ENCODE data around the gene OS9. TPM values are rescaled to one million over a fixed set of nuclear protein-coding genes. Genes with fewer than 3 reads are reported as not detected.

Gene OS9
- polyA plus RNA-seq, 2 of the 4 experiments (the other 2 are of a cell fraction): 128 to 183 TPM

DNA sequence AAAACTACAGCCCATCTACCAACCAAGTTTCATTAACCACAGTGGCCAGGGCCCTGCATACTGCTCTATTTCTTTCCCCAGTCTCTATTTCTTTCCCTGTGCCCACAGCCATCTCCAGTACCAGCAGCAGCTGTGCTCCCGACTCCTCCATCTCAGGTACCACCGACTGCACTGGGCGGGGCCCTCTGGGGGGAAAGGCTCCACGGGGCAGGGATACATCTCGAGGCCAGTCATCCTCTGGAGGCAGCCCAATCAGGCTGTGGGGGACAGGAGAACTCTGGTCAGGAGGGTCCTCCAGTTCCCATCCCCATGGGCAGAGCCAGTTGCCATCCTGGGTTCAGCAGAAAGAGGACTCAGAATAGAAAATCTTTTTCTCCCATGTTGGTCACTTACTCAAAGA is 55.1 kb downstream of the OS9 start (continued):
- TF ChIP-seq, protein P1, sequence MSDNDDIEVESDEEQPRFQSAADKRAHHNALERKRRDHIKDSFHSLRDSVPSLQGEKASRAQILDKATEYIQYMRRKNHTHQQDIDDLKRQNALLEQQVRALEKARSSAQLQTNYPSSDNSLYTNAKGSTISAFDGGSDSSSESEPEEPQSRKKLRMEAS (IDR thresholded peaks at IDR 0.05): no peak
- no peak for TF ChIP-seq HDAC2 (IDR thresholded peaks at IDR 0.05)

DNA sequence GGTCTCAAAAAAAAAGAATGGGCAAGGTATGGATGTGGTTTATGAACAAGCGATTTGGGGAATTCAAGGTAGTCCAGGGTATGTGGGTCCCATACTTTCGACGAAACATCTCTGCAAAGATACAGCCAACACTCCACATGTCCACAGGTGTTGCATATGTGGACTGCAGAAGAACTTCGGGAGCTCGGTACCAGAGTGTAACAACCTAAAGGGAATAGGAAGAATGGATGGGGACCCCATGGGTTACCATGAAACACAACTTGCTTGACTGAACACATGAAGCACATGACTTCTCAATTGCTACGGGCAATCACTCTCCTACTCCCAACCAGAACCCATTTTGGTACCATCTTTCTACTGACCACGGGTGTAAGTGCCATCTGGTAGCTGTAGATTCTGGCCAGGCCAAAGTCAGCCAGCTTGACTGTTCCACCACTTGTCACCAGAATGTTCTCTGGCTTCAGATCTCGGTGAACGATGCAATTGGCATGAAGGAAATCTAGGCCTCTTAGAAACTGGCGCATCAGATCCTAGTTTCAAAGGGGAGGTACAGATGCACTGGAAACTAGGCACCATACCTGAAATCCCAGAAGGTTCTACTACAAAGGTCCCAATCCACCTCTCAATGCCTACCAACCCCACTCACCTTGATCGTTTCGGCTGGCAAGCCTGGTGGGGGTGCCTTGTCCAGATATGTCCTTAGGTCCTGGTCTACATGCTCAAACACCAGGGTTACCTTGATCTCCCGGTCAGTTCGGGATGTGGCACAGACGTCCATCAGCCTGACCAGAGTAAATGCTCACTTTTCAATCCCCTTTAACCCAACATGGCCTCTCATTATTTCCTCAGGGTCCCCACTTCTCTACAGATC is 56.9 kb downstream of the OS9 start:
- ChIA-PET CTCF (interaction anchor here (0.7 to 1.7 kb wide), 6 partner anchors 10 to 537 kb away, joined by 3 to 9 read pairs (median 4); partner anchors contain the start of gene AGAP2), POLR2A (no interaction called here)
- DNase-seq (ENCODE audit: low read depth in 1 of 2, low spot score in 1 of 2) (no peak), ATAC-seq (no peak), FAIRE-seq (no peak)
- no peak for TF ChIP-seq GATA3 (IDR thresholded peaks at IDR 0.05; ENCODE audit: borderline replicate concordance)
- Histone ChIP-seq H3K4me1 (peaks cover 30% of the 10 kb centered on the region), H3K4me2 (peak overlapping the region; percentile 80), H3K9me3 (no peaks in the 10 kb centered on the region), H3K4me3 (peak overlapping the region; percentile 69), H3K27ac (peak overlapping the region; percentile 91 to 98)
- WGBS (ENCODE audit: missing lambda C conversion rate): 91% methylated on average over 15 of the region's 15 CpGs

DNA sequence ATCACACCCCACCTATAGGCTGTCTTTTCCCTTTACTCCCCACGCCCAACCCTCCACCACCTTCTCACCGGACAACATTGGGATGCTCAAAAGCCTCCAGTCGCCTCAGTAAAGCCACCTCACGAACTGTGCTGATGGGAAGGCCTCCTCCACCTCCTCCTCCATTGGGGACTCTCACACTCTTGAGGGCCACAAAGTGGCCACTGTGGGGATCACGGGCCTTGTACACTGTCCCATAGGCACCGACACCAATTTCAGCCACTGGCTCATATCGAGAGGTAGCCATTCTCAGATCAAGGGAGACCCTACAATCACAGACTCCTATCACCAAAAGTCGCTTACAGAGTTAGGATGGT is 57.5 kb downstream of the OS9 start:
- no peak for FAIRE-seq
- 24% methylated on average over 8 of the region's 8 CpGs for WGBS (ENCODE audit: missing lambda C conversion rate)
- ATAC-seq: peak; percentile 1 to 2; a peak in 2 of 6 replicates

DNA sequence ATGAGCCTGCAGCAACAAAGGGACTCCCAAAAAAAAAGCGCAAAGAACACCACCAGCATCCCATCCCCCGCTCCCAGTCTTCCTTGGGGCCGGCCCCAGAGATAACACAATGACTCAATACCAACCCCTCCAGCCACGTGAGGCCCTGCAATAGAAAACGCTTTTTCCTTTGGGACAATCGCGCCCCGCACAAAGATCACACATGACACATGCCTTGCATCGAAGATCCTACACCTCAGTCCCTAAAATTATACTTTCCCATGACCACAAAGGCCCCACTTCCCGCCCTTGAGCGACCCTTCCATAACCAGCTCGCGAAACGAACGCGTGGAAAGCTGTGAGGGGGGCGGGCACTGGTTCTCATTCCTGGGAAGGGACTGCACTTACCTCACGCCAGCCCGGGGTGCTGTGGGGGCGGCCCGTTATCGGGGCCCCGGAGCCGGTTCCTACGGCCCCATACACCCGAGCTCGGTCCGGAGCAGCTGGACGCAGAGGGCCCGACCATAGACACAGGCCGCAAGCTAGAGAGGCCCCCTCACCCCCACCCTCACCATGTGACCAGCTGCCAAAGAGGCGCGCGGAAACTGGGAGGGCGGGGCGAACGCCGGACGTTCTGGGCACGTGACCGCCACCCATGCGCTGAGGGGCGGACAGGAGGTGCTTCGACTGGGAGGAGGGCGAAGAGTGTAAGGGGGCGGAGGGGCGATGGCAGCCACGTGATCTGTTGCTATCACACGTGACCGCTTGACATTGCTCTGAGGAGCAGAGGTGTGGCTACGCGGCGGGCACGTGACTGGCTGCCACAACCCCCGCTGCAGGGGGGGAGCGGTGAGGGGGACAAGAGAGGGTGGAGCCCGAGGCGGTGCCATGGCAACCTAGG is 58.1 kb downstream of the OS9 start, which contains the start of gene CDK4:
TSS of gene CDK4 (minus strand) at position 523 of the 880 bp plus-strand sequence. CDS start 593 bp downstream, outside the sequence.
- Histone ChIP-seq H3K4me1 (peaks cover 34% of the 10 kb centered on the region), H3K9me3 (no peaks in the 10 kb centered on the region), H3K27ac (peak within 1 kb of the TSS; percentile 91 to 98), H3K4me3 (peak within 1 kb of the TSS; percentile 69), H3K4me2 (peak within 1 kb of the TSS; percentile 88)
- FAIRE-seq (peak; percentile 91), DNase-seq (ENCODE audit: low read depth in 1 of 2, low spot score in 1 of 2) (peak; percentile 96 to 100), ATAC-seq (peak; percentile 52 to 85)
- CTCF ChIA-PET: interaction anchor here (0.6 to 1.0 kb wide), 3 partner anchors 15 to 26 kb away, joined by 3 read pairs; partner anchors contain the start of gene CYP27B1
- under 1% methylated on average over 38 of the region's 58 CpGs for WGBS (ENCODE audit: missing lambda C conversion rate)
- POLR2A ChIA-PET: interaction anchor here (1.0 kb wide), 2 partner anchors 20 to 26 kb away, joined by 3 read pairs; partner anchors contain the start of genes EEF1AKMT3 and METTL1
- TF ChIP-seq RCOR1 (IDR thresholded peaks at IDR 0.05; ENCODE audit: low read depth, low read length) (no peak), POLR2A (IDR thresholded peaks at IDR 0.05; ENCODE audit: low read length) (peak; percentile 67), MYC (IDR thresholded peaks at IDR 0.05; ENCODE audit: borderline replicate concordance, low read length) (peak; percentile 80), RAD21 (conservative IDR thresholded peaks at IDR 0.05 in 1 of 2, IDR thresholded peaks at IDR 0.05 in 1 of 2) (no peak), POLR2AphosphoS2 (conservative IDR thresholded peaks at IDR 0.05; ENCODE audit: low read length) (no peak), BHLHE40 (IDR thresholded peaks at IDR 0.05; ENCODE audit: low read depth, low read length) (peak; percentile 97), EP300 (IDR thresholded peaks at IDR 0.05) (no peak), NPAS2 (CRISPR knock-in tag; IDR thresholded peaks at IDR 0.05; ENCODE audit: borderline replicate concordance) (peak; percentile 100), ZFP36 (IDR thresholded peaks at IDR 0.05; ENCODE audit: borderline replicate concordance, partially characterized antibody) (no peak), KDM1A (IDR thresholded peaks at IDR 0.05; ENCODE audit: low read depth) (no peak), MAFK (IDR thresholded peaks at IDR 0.05; ENCODE audit: partially characterized antibody) (no peak)
- TF ChIP-seq, protein P1 (IDR thresholded peaks at IDR 0.05): peak; percentile 99
- TF ChIP-seq, protein P2, sequence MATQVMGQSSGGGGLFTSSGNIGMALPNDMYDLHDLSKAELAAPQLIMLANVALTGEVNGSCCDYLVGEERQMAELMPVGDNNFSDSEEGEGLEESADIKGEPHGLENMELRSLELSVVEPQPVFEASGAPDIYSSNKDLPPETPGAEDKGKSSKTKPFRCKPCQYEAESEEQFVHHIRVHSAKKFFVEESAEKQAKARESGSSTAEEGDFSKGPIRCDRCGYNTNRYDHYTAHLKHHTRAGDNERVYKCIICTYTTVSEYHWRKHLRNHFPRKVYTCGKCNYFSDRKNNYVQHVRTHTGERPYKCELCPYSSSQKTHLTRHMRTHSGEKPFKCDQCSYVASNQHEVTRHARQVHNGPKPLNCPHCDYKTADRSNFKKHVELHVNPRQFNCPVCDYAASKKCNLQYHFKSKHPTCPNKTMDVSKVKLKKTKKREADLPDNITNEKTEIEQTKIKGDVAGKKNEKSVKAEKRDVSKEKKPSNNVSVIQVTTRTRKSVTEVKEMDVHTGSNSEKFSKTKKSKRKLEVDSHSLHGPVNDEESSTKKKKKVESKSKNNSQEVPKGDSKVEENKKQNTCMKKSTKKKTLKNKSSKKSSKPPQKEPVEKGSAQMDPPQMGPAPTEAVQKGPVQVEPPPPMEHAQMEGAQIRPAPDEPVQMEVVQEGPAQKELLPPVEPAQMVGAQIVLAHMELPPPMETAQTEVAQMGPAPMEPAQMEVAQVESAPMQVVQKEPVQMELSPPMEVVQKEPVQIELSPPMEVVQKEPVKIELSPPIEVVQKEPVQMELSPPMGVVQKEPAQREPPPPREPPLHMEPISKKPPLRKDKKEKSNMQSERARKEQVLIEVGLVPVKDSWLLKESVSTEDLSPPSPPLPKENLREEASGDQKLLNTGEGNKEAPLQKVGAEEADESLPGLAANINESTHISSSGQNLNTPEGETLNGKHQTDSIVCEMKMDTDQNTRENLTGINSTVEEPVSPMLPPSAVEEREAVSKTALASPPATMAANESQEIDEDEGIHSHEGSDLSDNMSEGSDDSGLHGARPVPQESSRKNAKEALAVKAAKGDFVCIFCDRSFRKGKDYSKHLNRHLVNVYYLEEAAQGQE (IDR thresholded peaks at IDR 0.05): no peak
- TF ChIP-seq, protein P3, sequence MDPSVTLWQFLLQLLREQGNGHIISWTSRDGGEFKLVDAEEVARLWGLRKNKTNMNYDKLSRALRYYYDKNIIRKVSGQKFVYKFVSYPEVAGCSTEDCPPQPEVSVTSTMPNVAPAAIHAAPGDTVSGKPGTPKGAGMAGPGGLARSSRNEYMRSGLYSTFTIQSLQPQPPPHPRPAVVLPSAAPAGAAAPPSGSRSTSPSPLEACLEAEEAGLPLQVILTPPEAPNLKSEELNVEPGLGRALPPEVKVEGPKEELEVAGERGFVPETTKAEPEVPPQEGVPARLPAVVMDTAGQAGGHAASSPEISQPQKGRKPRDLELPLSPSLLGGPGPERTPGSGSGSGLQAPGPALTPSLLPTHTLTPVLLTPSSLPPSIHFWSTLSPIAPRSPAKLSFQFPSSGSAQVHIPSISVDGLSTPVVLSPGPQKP (IDR thresholded peaks at IDR 0.05; ENCODE audit: low read depth, low read length): no peak
- TF ChIP-seq, protein P4, sequence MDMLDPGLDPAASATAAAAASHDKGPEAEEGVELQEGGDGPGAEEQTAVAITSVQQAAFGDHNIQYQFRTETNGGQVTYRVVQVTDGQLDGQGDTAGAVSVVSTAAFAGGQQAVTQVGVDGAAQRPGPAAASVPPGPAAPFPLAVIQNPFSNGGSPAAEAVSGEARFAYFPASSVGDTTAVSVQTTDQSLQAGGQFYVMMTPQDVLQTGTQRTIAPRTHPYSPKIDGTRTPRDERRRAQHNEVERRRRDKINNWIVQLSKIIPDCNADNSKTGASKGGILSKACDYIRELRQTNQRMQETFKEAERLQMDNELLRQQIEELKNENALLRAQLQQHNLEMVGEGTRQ (IDR thresholded peaks at IDR 0.05): peak; percentile 100

More for the DNA sequence above, 57.5 kb downstream of the OS9 start:
- Histone ChIP-seq H3K27ac (peak overlapping the region; percentile 91 to 98), H3K4me3 (peak overlapping the region; percentile 69), H3K9me3 (no peaks in the 10 kb centered on the region), H3K4me2 (peak overlapping the region; percentile 80), H3K4me1 (peaks cover 31% of the 10 kb centered on the region)
- TF ChIP-seq, protein P5, sequence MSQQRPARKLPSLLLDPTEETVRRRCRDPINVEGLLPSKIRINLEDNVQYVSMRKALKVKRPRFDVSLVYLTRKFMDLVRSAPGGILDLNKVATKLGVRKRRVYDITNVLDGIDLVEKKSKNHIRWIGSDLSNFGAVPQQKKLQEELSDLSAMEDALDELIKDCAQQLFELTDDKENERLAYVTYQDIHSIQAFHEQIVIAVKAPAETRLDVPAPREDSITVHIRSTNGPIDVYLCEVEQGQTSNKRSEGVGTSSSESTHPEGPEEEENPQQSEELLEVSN (IDR thresholded peaks at IDR 0.05; ENCODE audit: borderline replicate concordance, low read depth): no peak
- no peak for TF ChIP-seq ZFP36 (IDR thresholded peaks at IDR 0.05; ENCODE audit: borderline replicate concordance, partially characterized antibody)
- no peak for TF ChIP-seq HEYL (CRISPR knock-in tag; IDR thresholded peaks at IDR 0.05)
- no peak for TF ChIP-seq ZNF302 (CRISPR knock-in tag; IDR thresholded peaks at IDR 0.05)
- TF ChIP-seq POLR2A (IDR thresholded peaks at IDR 0.05; ENCODE audit: low read length): 0 out of 2 replicates have a peak, but pooled peaks have one; percentile 13
- TF ChIP-seq NFE2L2 (conservative IDR thresholded peaks at IDR 0.05; ENCODE audit: low read length): no peak
- no peak for TF ChIP-seq RFX5 (IDR thresholded peaks at IDR 0.05)
- ChIA-PET CTCF (interaction anchor here (1.7 kb wide), 1 partner anchor 25 kb away, joined by 9 read pairs; no protein-coding TSS in a partner anchor), POLR2A (no interaction called here)
- no peak for DNase-seq (ENCODE audit: low read depth in 1 of 2, low spot score in 1 of 2)

Data from A549 (cell line).